ENCODE data around the gene KIF26B.

The KIF26B gene

DNA sequence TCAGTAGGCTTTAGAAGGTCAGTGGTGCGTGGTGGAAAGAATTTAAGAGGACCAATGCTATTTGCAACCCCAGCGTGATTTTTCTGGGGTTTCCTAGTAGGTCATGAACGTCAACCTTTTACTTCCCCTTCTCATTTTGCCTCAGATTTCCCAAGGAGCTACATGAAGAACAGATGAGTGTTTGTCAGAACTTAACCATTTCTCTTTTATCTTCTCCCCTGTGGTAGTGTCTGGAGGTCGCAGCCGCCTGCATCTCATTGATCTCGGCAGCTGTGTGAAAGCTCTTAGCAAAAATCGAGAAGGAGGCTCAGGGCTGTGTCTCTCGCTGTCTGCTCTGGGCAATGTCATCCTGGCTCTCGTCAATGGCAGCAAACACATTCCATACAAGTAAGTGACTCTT lies 491.1 kb downstream of the KIF26B start:
- TF ChIP-seq, protein P1, sequence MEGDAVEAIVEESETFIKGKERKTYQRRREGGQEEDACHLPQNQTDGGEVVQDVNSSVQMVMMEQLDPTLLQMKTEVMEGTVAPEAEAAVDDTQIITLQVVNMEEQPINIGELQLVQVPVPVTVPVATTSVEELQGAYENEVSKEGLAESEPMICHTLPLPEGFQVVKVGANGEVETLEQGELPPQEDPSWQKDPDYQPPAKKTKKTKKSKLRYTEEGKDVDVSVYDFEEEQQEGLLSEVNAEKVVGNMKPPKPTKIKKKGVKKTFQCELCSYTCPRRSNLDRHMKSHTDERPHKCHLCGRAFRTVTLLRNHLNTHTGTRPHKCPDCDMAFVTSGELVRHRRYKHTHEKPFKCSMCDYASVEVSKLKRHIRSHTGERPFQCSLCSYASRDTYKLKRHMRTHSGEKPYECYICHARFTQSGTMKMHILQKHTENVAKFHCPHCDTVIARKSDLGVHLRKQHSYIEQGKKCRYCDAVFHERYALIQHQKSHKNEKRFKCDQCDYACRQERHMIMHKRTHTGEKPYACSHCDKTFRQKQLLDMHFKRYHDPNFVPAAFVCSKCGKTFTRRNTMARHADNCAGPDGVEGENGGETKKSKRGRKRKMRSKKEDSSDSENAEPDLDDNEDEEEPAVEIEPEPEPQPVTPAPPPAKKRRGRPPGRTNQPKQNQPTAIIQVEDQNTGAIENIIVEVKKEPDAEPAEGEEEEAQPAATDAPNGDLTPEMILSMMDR (IDR thresholded peaks at IDR 0.05; ENCODE audit: low read depth, low read length): no peak
- no peak for TF ChIP-seq EZH2phosphoT487 (IDR thresholded peaks at IDR 0.05; ENCODE audit: low read depth)
- H3K27ac ChIP-seq (ENCODE audit: low read length): peak overlapping the region; percentile 95

DNA sequence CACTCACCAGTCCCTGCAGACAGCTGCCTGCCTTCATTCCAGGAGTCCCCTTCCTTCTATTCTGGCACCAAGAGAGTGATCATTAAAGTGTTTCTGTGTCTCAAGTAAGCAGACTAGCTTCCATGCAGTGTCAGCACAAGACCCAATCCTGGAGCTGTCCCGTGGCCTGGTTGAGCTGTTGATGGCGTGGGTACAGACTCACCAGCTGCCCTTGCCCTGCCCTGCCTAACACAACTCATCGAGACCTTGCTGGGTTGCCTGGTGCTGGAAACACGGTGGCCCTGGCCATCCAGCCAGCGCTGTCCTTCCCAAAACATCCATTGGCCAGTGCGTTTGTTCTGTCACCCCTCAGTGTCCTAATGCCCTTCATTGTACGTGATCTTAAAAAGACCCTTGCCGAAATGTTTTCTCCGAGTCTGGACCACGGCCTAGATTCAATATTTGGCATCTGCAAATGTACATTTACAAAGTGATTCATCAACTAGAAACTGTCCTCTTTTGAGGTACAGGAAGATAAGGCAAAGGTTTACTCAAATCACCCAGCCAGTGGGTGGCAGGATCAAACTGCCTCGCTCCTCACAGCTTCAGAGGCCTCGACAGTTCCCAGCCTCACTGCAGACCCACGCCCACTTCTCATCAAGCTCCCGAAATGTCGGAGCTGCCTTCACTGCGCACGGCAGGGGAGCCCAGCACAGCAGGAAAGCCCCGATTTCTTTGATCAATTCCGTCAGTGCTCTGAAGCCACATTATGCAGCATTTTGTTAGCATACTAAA lies 494.2 kb downstream of the KIF26B start:
- Histone ChIP-seq H3K79me2 (ENCODE audit: low read length) (peaks cover 21% of the 10 kb centered on the region), H3K9ac (ENCODE audit: low read length) (peak overlapping the region; percentile 5; the same call in 1 of the 2 replicates), H3K4me3 (ENCODE audit: low read length) (peak overlapping the region; percentile 43), H2AFZ (ENCODE audit: low read depth, low read length) (peak overlapping the region; percentile 19; the same call in 1 of the 2 replicates), H3K27me3 (ENCODE audit: low read depth, low read length) (no peaks in the 10 kb centered on the region), H3K27ac (ENCODE audit: low read length) (peak overlapping the region; percentile 14; the same call in 1 of the 2 replicates), H4K20me1 (ENCODE audit: insufficient read depth, low read length) (no peaks in the 10 kb centered on the region), H3K36me3 (replicated peaks; ENCODE audit: low read depth, low read length) (peaks cover 31% of the 10 kb centered on the region), H3K9me3 (ENCODE audit: insufficient read depth, low read length) (no peaks in the 10 kb centered on the region), H3K4me2 (ENCODE audit: low read length) (peak overlapping the region; percentile 64), H3K4me1 (ENCODE audit: low read length) (peaks cover 54% of the 10 kb centered on the region)
- no peak for TF ChIP-seq EZH2phosphoT487 (IDR thresholded peaks at IDR 0.05; ENCODE audit: low read depth)
- TF ChIP-seq, protein P1 (IDR thresholded peaks at IDR 0.05; ENCODE audit: low read depth, low read length): peak; percentile 48

More for the DNA sequence above, 491.1 kb downstream of the KIF26B start:
- H3K4me1 ChIP-seq (ENCODE audit: low read length): peaks cover 57% of the 10 kb centered on the region
- H3K79me2 ChIP-seq (ENCODE audit: low read length): peaks cover 21% of the 10 kb centered on the region
- H3K9me3 ChIP-seq (ENCODE audit: insufficient read depth, low read length): peaks cover 21% of the 10 kb centered on the region
- H3K9ac ChIP-seq (ENCODE audit: low read length): peak overlapping the region; percentile 74
- peak overlapping the region; percentile 76 for H3K4me3 ChIP-seq (ENCODE audit: low read length)
- H3K36me3 ChIP-seq (replicated peaks; ENCODE audit: low read depth, low read length): peaks cover 50% of the 10 kb centered on the region
- H3K4me2 ChIP-seq (ENCODE audit: low read length): peak overlapping the region; percentile 92
- no peaks in the 10 kb centered on the region for H4K20me1 ChIP-seq (ENCODE audit: insufficient read depth, low read length)
- no peaks in the 10 kb centered on the region for H3K27me3 ChIP-seq (ENCODE audit: low read depth, low read length)
- H2AFZ ChIP-seq (ENCODE audit: low read depth, low read length): peak overlapping the region; percentile 1; the same call in 1 of the 2 replicates

DNA sequence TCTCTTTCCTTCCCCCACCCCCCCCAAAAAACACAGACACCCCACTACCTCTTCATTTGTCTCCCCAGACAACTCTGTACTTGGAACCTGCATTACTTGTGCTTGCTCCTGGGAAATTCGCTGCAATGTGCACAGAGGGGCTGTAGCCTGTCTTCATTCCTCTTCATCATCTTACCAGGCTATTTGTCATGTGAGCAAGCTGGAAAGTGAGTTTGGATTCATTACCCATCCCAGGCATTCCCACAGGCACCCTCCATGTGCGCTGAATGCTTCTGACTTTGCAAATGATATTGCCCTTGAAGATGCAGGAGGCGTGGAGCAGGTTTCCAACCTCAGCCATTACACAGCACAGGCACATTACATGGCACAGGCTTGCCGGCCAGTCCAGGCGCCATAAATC lies 494.9 kb downstream of the KIF26B start:
- Histone ChIP-seq H3K9me3 (ENCODE audit: insufficient read depth, low read length) (no peaks in the 10 kb centered on the region), H3K79me2 (ENCODE audit: low read length) (peaks cover 21% of the 10 kb centered on the region), H3K4me2 (ENCODE audit: low read length) (peak overlapping the region; percentile 64), H2AFZ (ENCODE audit: low read depth, low read length) (no peak overlapping the region), H3K36me3 (replicated peaks; ENCODE audit: low read depth, low read length) (peaks cover 31% of the 10 kb centered on the region), H4K20me1 (ENCODE audit: insufficient read depth, low read length) (no peaks in the 10 kb centered on the region), H3K4me1 (ENCODE audit: low read length) (peaks cover 47% of the 10 kb centered on the region), H3K27ac (ENCODE audit: low read length) (no peak overlapping the region), H3K27me3 (ENCODE audit: low read depth, low read length) (no peaks in the 10 kb centered on the region), H3K4me3 (ENCODE audit: low read length) (no peak overlapping the region), H3K9ac (ENCODE audit: low read length) (no peak overlapping the region)
- TF ChIP-seq EZH2phosphoT487 (IDR thresholded peaks at IDR 0.05; ENCODE audit: low read depth): no peak
- TF ChIP-seq, protein P1 (IDR thresholded peaks at IDR 0.05; ENCODE audit: low read depth, low read length): no peak

DNA sequence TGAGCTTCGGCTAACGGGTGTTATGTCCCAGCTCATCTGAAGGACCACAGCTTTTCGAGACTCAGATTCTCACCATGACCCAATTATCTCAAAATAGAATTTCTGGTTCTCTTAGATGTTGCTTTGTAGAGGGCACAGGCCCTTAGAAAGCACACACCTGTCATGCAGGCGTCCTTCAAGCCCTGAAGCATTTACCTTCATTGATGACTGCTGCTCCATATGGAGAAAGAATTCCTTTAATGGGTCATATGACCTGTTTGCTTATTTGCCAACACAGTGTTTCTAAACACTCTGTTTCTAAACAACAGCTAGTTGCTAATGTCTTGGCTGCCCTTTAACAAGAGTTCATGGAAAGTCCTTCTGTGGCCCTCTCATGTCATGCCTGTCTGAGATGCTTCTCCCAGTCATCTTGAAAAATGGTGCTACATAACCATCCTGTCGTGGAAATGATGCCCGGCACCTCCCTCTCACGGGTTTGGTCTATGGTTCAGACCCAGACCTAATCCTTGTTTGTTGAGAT lies 495.7 kb downstream of the KIF26B start:
- peaks cover 21% of the 10 kb centered on the region for H3K79me2 ChIP-seq (ENCODE audit: low read length)
- no peak overlapping the region for H3K4me2 ChIP-seq (ENCODE audit: low read length)
- H3K9me3 ChIP-seq (ENCODE audit: insufficient read depth, low read length): no peaks in the 10 kb centered on the region
- H3K27me3 ChIP-seq (ENCODE audit: low read depth, low read length): no peaks in the 10 kb centered on the region
- H2AFZ ChIP-seq (ENCODE audit: low read depth, low read length): no peak overlapping the region
- H3K4me1 ChIP-seq (ENCODE audit: low read length): peaks cover 39% of the 10 kb centered on the region
- H3K4me3 ChIP-seq (ENCODE audit: low read length): no peak overlapping the region
- H3K36me3 ChIP-seq (replicated peaks; ENCODE audit: low read depth, low read length): peaks cover 31% of the 10 kb centered on the region
- H3K27ac ChIP-seq (ENCODE audit: low read length): no peak overlapping the region
- no peak overlapping the region for H3K9ac ChIP-seq (ENCODE audit: low read length)
- no peak for TF ChIP-seq EZH2phosphoT487 (IDR thresholded peaks at IDR 0.05; ENCODE audit: low read depth)
- TF ChIP-seq, protein P1 (IDR thresholded peaks at IDR 0.05; ENCODE audit: low read depth, low read length): no peak
- H4K20me1 ChIP-seq (ENCODE audit: insufficient read depth, low read length): no peaks in the 10 kb centered on the region

Measured in OCI-LY3 (cell line).